Right lobe of liver (tissue), 6 donors: ENCODE data around the gene TAS2R42. TPM values are rescaled to one million over a fixed set of nuclear protein-coding genes. Genes with fewer than 3 reads are reported as not detected.
A peak's percentile ranks its signal among the peaks of the same experiment; 100 is the strongest.

Experiments used
- ATAC-seq, 4 donors: fragments of 200-7000 bp; cut with Tn5 transposase; one replicate each; pipeline ENCODE4 v1.9.1; 2020; ENCODE audit warnings: mild to moderate bottlenecking in 4 of 4, moderate library complexity in 4 of 4
- DNase-seq, 3 donors: peaks; one replicate each; pipeline ENCODE4 v3.0.0-alpha.2; 2020
- H3K27ac ChIP-seq, 3 donors: fragments of 200-600 bp; one replicate each; pipeline ENCODE4 v1.8.0; 2022
- H3K27me3 ChIP-seq, 2 donors: fragments of 200-600 bp; one replicate each; pipeline ENCODE4 v1.8.0; 2022
- H3K36me3 ChIP-seq, 4 donors: fragments of 200-600 bp; sonication (generic) in 1 of 4; one replicate each; pipeline versions ENCODE4 v1.5.1 to v1.8.0; 2017 to 2022; ENCODE audit warnings: control low read depth in 1 of 4
- H3K4me1 ChIP-seq, 4 donors: fragments of 200-600 bp; sonication (generic) in 1 of 4; one replicate each; pipeline versions ENCODE4 v1.5.1 to v1.8.0; 2017 to 2022; ENCODE audit warnings: control low read depth in 1 of 4
- H3K4me3 ChIP-seq, 3 donors: fragments of 200-600 bp; one replicate each; pipeline ENCODE4 v1.8.0; 2022
- H3K9me3 ChIP-seq, 4 donors: fragments of 200-600 bp; sonication (generic) in 1 of 4; one replicate each; pipeline versions ENCODE4 v1.5.1 to v1.8.0; 2017 to 2022; ENCODE audit warnings: control low read depth in 1 of 4
- POLR2A ChIP-seq: fragments of 450-650 bp; IDR thresholded peaks from one replicate; pipeline ENCODE4 v1.6.1; 2017; ENCODE audit warnings: antibody characterized with exemption, mild to moderate bottlenecking
- WGBS: methylation state at CpG from one replicate; pipeline ENCODE4 v1.1.6; 2018; ENCODE audit warnings: low coverage, low lambda C conversion rate; ENCODE audit not compliant: insufficient coverage; ENCODE audit errors: missing lambda C conversion rate; 5-methylcytosine and 5-hydroxymethylcytosine counted together
- intact Hi-C, 2 donors: fragments of 100-400 bp; cut with DNase I; formaldehyde crosslinking; loops; one replicate each; pipeline versions ENCODE4 v1.11.2 to v1.14.1; 2022
- total RNA-seq, 6 experiments: library from RNA; depleted of rRNA in 2 of 6; stranded (reverse); fragments of >200 nt in 2 of 6; fragmentation: NEBNext Ultra II Directional in 3 of 6; extraction: Animal tissue kit (Norgen Biotek cat#: 25700) in 3 of 6; gene quantifications; one replicate each; pipeline versions ENCODE4 v1.1.0 to v1.2.4, GENCODE V29; 2016 to 2023
- TF ChIP-seq, protein P1 (sequence below), 4 donors: fragments of 200-600 bp in 3 of 4; fragments of 450-650 bp in 1 of 4; IDR thresholded peaks; one replicate each; pipeline versions ENCODE4 v1.5.1 to v1.8.0; 2016 to 2022; ENCODE audit warnings: antibody characterized with exemption in 4 of 4, mild to moderate bottlenecking in 2 of 4
- donor health status: DM: no; HTN: yes; CAD: no.
- donor health status: DM: no; HTN: no; CAD: no.
- donor health status: DM: no; HTN: no; CAD: no.
- donor health status: DM: no; HTN: yes; CAD: no.
- donor health status: DM: no; HTN: yes; CAD: no.

TAS2R42 gene
- total RNA-seq, 6 experiments from 2014 or later = not detected

DNA sequence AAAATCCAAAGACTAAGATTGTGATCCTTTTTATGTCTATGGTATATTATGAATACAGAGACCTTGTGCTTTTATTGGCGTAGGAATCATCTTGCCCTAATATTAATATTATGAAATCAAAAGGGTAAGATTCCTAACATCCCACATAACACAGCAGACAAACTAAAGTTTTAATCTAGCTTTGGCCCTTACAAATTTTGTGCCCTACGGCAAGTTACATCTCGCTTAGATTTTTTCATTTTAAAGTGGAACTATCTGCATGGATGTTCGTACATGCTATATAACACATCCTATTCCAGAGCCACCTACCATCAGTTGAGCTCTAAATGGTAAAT, 16.0 kb downstream of the TAS2R42 start:
- Histone ChIP-seq H3K9me3 (no peaks in the 10 kb centered on the region), H3K36me3 (peaks cover 0 to 2% (median 0%) of the 10 kb centered on the region in 4 donors), H3K27ac (peak overlapping the region; percentile 96 to 98 (median 97)), H3K27me3 (no peaks in the 10 kb centered on the region), H3K4me1 (peaks cover 0 to 25% (median 2%) of the 10 kb centered on the region in 4 donors), H3K4me3 (peak overlapping the region; percentile 86 to 96 (median 89))
- ATAC-seq (no peak), DNase-seq (no peak)
- intact Hi-C loops = no loop called here
- TF ChIP-seq, protein P1, sequence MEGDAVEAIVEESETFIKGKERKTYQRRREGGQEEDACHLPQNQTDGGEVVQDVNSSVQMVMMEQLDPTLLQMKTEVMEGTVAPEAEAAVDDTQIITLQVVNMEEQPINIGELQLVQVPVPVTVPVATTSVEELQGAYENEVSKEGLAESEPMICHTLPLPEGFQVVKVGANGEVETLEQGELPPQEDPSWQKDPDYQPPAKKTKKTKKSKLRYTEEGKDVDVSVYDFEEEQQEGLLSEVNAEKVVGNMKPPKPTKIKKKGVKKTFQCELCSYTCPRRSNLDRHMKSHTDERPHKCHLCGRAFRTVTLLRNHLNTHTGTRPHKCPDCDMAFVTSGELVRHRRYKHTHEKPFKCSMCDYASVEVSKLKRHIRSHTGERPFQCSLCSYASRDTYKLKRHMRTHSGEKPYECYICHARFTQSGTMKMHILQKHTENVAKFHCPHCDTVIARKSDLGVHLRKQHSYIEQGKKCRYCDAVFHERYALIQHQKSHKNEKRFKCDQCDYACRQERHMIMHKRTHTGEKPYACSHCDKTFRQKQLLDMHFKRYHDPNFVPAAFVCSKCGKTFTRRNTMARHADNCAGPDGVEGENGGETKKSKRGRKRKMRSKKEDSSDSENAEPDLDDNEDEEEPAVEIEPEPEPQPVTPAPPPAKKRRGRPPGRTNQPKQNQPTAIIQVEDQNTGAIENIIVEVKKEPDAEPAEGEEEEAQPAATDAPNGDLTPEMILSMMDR (IDR thresholded peaks at IDR 0.05) = no peak
- no peak for TF ChIP-seq POLR2A
- 1% methylated on average over 4 of the region's 4 CpGs for WGBS

DNA sequence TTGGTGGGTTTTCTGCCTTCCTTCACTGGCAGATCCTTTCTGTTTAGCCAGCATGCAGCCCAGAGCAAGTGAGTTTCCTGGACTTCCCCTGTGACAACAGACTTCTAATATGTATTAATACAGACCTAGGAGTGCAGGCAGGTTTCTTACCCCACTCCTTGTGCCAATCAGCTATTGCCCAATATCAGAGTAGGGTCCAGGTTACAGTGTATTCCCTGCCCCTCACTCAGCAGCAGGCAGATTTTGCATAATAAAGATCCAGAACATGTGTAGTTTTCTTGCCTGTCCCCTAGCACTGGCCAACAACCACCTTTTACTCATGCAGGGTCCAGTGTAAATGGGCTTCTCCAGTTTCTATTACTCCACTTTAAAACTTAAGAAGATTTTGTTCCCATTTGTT, 20.4 kb downstream of the TAS2R42 start:
- Histone ChIP-seq H3K4me3 (no peak overlapping the region), H3K27me3 (no peaks in the 10 kb centered on the region), H3K4me1 (peaks cover 0 to 16% (median 2%) of the 10 kb centered on the region in 4 donors), H3K27ac (no peak overlapping the region), H3K9me3 (no peaks in the 10 kb centered on the region), H3K36me3 (peaks cover 0 to 3% (median 0%) of the 10 kb centered on the region in 4 donors)
- DNase-seq (no peak), ATAC-seq (no peak)
- intact Hi-C loops = no loop called here
- TF ChIP-seq, protein P1 (IDR thresholded peaks at IDR 0.05) = no peak
- TF ChIP-seq POLR2A = no peak

DNA sequence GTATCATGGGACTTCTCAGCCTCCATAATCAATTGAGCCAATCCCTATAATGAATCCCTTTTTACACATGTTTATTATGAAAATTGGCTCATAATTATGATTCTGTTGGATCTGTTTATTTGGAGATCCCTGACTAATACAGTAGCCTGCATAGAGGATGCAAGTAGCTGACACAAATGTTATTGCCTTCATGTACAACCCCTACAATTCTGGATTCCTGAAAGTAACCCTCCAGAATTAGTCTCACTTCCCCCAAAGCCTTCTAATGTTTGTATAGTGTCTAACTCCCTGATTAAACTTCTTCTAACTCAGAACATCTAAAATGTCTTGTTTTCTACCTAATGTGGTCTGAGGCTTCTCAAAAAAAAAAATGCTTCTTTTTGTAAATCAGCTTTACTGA, 22.4 kb downstream of the TAS2R42 start:
- Histone ChIP-seq H3K36me3 (peaks cover 0 to 3% (median 0%) of the 10 kb centered on the region in 4 donors), H3K4me1 (peaks cover 0 to 3% (median 0%) of the 10 kb centered on the region in 4 donors), H3K27me3 (no peaks in the 10 kb centered on the region), H3K27ac (no peak overlapping the region), H3K4me3 (no peak overlapping the region), H3K9me3 (no peaks in the 10 kb centered on the region)
- ATAC-seq (no peak), DNase-seq (no peak)
- intact Hi-C loops = no loop called here
- TF ChIP-seq, protein P1 (IDR thresholded peaks at IDR 0.05) = no peak
- TF ChIP-seq POLR2A = no peak

DNA sequence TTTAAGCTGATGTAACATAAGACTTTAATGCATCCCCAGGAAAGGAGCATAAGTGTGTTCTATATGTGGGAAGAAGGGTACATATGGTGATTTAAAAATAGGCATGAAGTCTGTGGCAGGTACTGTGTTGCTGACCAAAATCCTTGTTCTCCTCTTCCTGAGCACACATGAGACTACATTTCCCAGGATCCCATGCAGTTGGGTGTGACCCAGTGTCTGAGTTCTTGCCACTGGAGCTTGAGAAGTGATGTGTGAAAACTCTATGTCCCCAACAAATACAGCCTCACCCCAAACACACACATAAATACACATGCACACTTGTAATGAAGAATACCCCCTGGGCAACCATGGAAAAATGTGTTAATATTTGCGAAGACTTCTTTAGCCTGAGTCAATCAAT, 24.2 kb downstream of the TAS2R42 start:
- H3K4me3 ChIP-seq = no peak overlapping the region
- H3K27ac ChIP-seq = no peak overlapping the region
- no peaks in the 10 kb centered on the region for H3K4me1 ChIP-seq
- DNase-seq = no peak
- no peak for TF ChIP-seq POLR2A
- TF ChIP-seq, protein P1 (IDR thresholded peaks at IDR 0.05) = no peak
- no peaks in the 10 kb centered on the region for H3K9me3 ChIP-seq
- WGBS = 77% methylated on average over 1 of the region's 1 CpG
- peaks cover 0 to 3% (median 0%) of the 10 kb centered on the region in 4 donors for H3K36me3 ChIP-seq
- peak in 2 of 4 donors; percentile 33 to 42 for ATAC-seq
- intact Hi-C loops = no loop called here
- H3K27me3 ChIP-seq = no peaks in the 10 kb centered on the region

DNA sequence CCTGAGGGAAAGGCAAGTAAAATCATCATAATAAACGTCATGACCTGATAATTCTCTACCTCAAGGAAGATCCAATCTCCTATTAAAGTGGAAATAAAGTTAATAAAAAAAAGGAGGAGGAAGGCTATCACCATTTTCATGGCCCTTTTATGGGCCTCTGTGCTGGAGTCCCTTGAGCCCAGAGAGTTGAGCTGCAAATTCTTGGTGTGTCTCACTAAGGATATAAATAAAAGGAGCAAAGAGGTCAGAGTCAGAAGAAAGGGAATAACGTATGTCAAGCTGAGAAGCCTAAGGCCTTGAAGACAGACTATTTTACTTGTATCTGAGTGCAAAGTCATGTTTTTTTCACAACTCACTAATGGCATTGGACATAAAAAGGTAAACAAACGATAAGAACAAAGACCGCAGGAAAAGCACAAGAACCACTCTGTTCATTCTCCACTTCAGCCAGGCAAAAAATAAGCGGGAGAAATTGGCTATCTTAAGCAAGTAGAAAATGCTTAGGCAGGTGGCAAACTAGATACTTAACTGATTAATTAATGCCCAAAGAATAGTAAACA, 27.8 kb downstream of the TAS2R42 start:
- no peaks in the 10 kb centered on the region for H3K27me3 ChIP-seq
- no peak overlapping the region for H3K4me3 ChIP-seq
- TF ChIP-seq POLR2A = no peak
- TF ChIP-seq, protein P1 (IDR thresholded peaks at IDR 0.05) = no peak
- H3K36me3 ChIP-seq = no peaks in the 10 kb centered on the region
- intact Hi-C loops = no loop called here
- H3K27ac ChIP-seq = no peak overlapping the region
- H3K9me3 ChIP-seq = no peaks in the 10 kb centered on the region
- H3K4me1 ChIP-seq = no peaks in the 10 kb centered on the region
- WGBS = 42% methylated on average over 5 of the region's 5 CpGs
- ATAC-seq = no peak
- DNase-seq = no peak
